Cardiac muscle cell (in vitro differentiated cells and primary cell): ENCODE data around the gene LHFPL6. TPM values are rescaled to one million over a fixed set of nuclear protein-coding genes. Genes with fewer than 3 reads are reported as not detected.

Source experiments
- DNase-seq, 2 donors: peaks; one replicate each; pipeline versions ENCODE4 v3.0.0 to v3.0.0-alpha.2; 2010 to 2017; ENCODE audit warnings: low read depth in 1 of 2, low spot score in 1 of 2
- H3K27ac ChIP-seq: fragments of 200-600 bp; sonication (generic); 2 replicates; pipeline ENCODE4 v1.5.1; 2016
- H3K27me3 ChIP-seq: fragments of 200-600 bp; sonication (generic); 2 replicates; pipeline ENCODE4 v1.6.0; 2016; ENCODE audit warnings: control low read depth
- H3K36me3 ChIP-seq: fragments of 200-600 bp; sonication (generic); 2 replicates; pipeline ENCODE4 v1.5.1; 2016; ENCODE audit warnings: control low read depth
- H3K4me1 ChIP-seq: fragments of 200-600 bp; sonication (generic); 2 replicates; pipeline ENCODE4 v1.8.1; 2017; ENCODE audit warnings: low read depth, mild to moderate bottlenecking, mixed run types
- H3K4me3 ChIP-seq: fragments of 200-600 bp; sonication (generic); 2 replicates; pipeline ENCODE4 v1.5.1; 2016; ENCODE audit warnings: mild to moderate bottlenecking
- H3K9me3 ChIP-seq: fragments of 200-600 bp; sonication (generic); 2 replicates; pipeline ENCODE4 v1.5.1; 2017; ENCODE audit warnings: low read depth, mild to moderate bottlenecking, control low read depth
- CTCF ChIP-seq: IDR thresholded peaks from 2 replicates; pipeline ENCODE4 v1.5.1; 2012; ENCODE audit warnings: low read depth, mild to moderate bottlenecking, low read length
- polyA plus RNA-seq: library from polyadenylated mRNA; unstranded; fragments of >200 nt; fragmentation: Nextera tagmentation; extraction: Ambion mirVana; gene quantifications from 2 replicates; pipeline ENCODE4 v1.2.1, GENCODE V29; 2016
- total RNA-seq: library from RNA; depleted of rRNA; stranded (reverse); fragments of >200 nt; gene quantifications from 2 replicates; pipeline ENCODE4 v1.2.3, GENCODE V29; 2016

The LHFPL6 gene
- total and polyA plus RNA-seq, 2 experiments from 2014 or later: 10.0 to 19.2 TPM

GRCh38 chr13:39389013-39389412 lies 214.0 kb downstream of the LHFPL6 start:
- H3K27ac ChIP-seq: no peak overlapping the region
- peaks cover 42% of the 10 kb centered on the region for H3K27me3 ChIP-seq
- no peaks in the 10 kb centered on the region for H3K9me3 ChIP-seq
- TF ChIP-seq CTCF: no peak
- H3K4me3 ChIP-seq: no peak overlapping the region
- DNase-seq: no peak
- peaks cover 3% of the 10 kb centered on the region for H3K4me1 ChIP-seq
- H3K36me3 ChIP-seq: no peaks in the 10 kb centered on the region

- H3K9me3 ChIP-seq: no peaks in the 10 kb centered on the region
- no peaks in the 10 kb centered on the region for H3K36me3 ChIP-seq
- TF ChIP-seq CTCF: no peak
- H3K4me3 ChIP-seq: no peak overlapping the region
- peak in 1 of 2 donors; percentile 74 for DNase-seq
- peaks cover 3% of the 10 kb centered on the region for H3K4me1 ChIP-seq
- H3K27ac ChIP-seq: no peak overlapping the region
- H3K27me3 ChIP-seq: peaks cover 58% of the 10 kb centered on the region
Observed at GRCh38 chr13:39385621-39386231, 217.3 kb downstream of the LHFPL6 start.

- peaks cover 54% of the 10 kb centered on the region for H3K27me3 ChIP-seq
- H3K36me3 ChIP-seq: no peaks in the 10 kb centered on the region
- H3K27ac ChIP-seq: no peak overlapping the region
- no peak for DNase-seq
- no peak for TF ChIP-seq CTCF
- H3K9me3 ChIP-seq: no peaks in the 10 kb centered on the region
- no peak overlapping the region for H3K4me3 ChIP-seq
- H3K4me1 ChIP-seq: peaks cover 3% of the 10 kb centered on the region
Observed at GRCh38 chr13:39385154-39385553, 217.8 kb downstream of the LHFPL6 start.

- no peaks in the 10 kb centered on the region for H3K36me3 ChIP-seq
- H3K27me3 ChIP-seq: peaks cover 35% of the 10 kb centered on the region
- no peaks in the 10 kb centered on the region for H3K9me3 ChIP-seq
- H3K4me1 ChIP-seq: peaks cover 3% of the 10 kb centered on the region
- no peak for TF ChIP-seq CTCF
- H3K4me3 ChIP-seq: no peak overlapping the region
- H3K27ac ChIP-seq: no peak overlapping the region
- DNase-seq: no peak
Observed at GRCh38 chr13:39381456-39381855, 221.5 kb downstream of the LHFPL6 start.

- no peak for TF ChIP-seq CTCF
- DNase-seq: no peak
- peaks cover 40% of the 10 kb centered on the region for H3K27me3 ChIP-seq
- no peak overlapping the region for H3K4me3 ChIP-seq
- H3K27ac ChIP-seq: no peak overlapping the region
- no peaks in the 10 kb centered on the region for H3K9me3 ChIP-seq
- H3K4me1 ChIP-seq: no peaks in the 10 kb centered on the region
- no peaks in the 10 kb centered on the region for H3K36me3 ChIP-seq
Observed at GRCh38 chr13:39379667-39380655, 223.0 kb downstream of the LHFPL6 start.
